Fibroblast of lung (primary cell): ENCODE data around the gene KIAA1549.
"Not testable (repeated sequence)": the region's sequence is repeated elsewhere in the genome, so short reads cannot be mapped to it uniquely, and the experiment has no call there.

ENCODE experiments used
- EZH2 ChIP-seq: IDR thresholded peaks from 2 replicates; pipeline ENCODE4 v1.5.1; 2012; ENCODE audit warnings: low read length, control low read depth, mild to moderate bottlenecking; ENCODE audit errors: missing control alignments
- TF ChIP-seq, protein P1 (sequence below), 2 donors: IDR thresholded peaks in 1 of 2; conservative IDR thresholded peaks in 1 of 2; 1 replicate in 1 of 2; 2 replicates in 1 of 2; pipeline ENCODE4 v1.5.1; 2011 to 2012; ENCODE audit warnings: low read length in 2 of 2, control low read depth in 1 of 2, inconsistent platforms in 1 of 2, low read depth in 1 of 2, mild to moderate bottlenecking in 1 of 2

DNA sequence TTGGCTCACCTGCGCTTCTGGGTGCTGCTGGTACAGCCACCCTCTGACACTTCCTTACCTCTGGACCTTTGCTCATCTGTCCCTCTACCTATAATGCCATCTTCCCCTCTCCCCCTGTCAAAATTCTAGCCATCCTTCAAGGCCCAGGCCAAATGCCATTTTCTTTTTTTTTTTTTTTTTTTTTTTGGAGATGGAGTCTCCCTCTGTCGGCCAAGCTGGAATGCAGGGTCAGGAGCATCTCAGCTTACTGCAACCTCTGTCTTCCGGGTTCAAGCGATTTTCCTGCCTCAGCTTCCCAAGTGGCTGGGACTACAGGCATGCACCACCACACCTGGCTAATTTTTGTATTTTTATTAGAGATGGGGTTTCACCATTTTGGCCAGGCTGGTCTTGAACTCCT, 184.1 kb downstream of the KIAA1549 start:
- not testable (repeated sequence) for TF ChIP-seq EZH2
- TF ChIP-seq, protein P1, sequence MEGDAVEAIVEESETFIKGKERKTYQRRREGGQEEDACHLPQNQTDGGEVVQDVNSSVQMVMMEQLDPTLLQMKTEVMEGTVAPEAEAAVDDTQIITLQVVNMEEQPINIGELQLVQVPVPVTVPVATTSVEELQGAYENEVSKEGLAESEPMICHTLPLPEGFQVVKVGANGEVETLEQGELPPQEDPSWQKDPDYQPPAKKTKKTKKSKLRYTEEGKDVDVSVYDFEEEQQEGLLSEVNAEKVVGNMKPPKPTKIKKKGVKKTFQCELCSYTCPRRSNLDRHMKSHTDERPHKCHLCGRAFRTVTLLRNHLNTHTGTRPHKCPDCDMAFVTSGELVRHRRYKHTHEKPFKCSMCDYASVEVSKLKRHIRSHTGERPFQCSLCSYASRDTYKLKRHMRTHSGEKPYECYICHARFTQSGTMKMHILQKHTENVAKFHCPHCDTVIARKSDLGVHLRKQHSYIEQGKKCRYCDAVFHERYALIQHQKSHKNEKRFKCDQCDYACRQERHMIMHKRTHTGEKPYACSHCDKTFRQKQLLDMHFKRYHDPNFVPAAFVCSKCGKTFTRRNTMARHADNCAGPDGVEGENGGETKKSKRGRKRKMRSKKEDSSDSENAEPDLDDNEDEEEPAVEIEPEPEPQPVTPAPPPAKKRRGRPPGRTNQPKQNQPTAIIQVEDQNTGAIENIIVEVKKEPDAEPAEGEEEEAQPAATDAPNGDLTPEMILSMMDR (conservative IDR thresholded peaks at IDR 0.05 in 1 of 2, IDR thresholded peaks at IDR 0.05 in 1 of 2; ENCODE audit: low read depth in 1 of 2, low read length in 2 of 2), result not testable (repeated sequence)
